Smooth muscle cell (in vitro differentiated cells): Measurements from ENCODE around the gene AK4. TPM values are rescaled to one million over a fixed set of nuclear protein-coding genes. Genes with fewer than 3 reads are reported as not detected.
"Not testable (repeated sequence)": the region's sequence is repeated elsewhere in the genome, so short reads cannot be mapped to it uniquely, and the experiment has no call there.

Experiments used
- DNase-seq: peaks from one replicate; lab custom pipeline; 2025; ENCODE audit not compliant: unreplicated experiment; lab: John Stamatoyannopoulos, UW
- H2AFZ ChIP-seq: fragments of 200-600 bp; sonication (generic); 2 replicates; pipeline ENCODE4 v1.6.0; 2016; ENCODE audit warnings: antibody characterized with exemption, low read depth, mild to moderate bottlenecking
- H3F3A ChIP-seq: fragments of 200-600 bp; sonication (generic); 2 replicates; pipeline ENCODE4 v1.6.0; 2017; ENCODE audit warnings: antibody characterized with exemption, low read depth
- H3K27ac ChIP-seq: fragments of 200-600 bp; sonication (generic); 2 replicates; pipeline ENCODE4 v1.5.1; 2016; ENCODE audit warnings: low read depth, mild to moderate bottlenecking
- H3K27me3 ChIP-seq: fragments of 200-600 bp; sonication (generic); 2 replicates; pipeline ENCODE4 v1.6.1; 2016; ENCODE audit warnings: low read depth, mild to moderate bottlenecking
- H3K36me3 ChIP-seq: fragments of 200-600 bp; sonication (generic); 2 replicates; pipeline ENCODE4 v1.5.1; 2016; ENCODE audit warnings: low read depth
- H3K4me1 ChIP-seq: fragments of 200-600 bp; sonication (generic); 2 replicates; pipeline ENCODE4 v1.5.1; 2016; ENCODE audit warnings: low read depth
- H3K4me2 ChIP-seq: fragments of 200-600 bp; sonication (generic); 2 replicates; pipeline ENCODE4 v1.6.0; 2016; ENCODE audit warnings: mild to moderate bottlenecking
- H3K4me3 ChIP-seq: fragments of 200-600 bp; sonication (generic); 2 replicates; pipeline ENCODE4 v1.5.1; 2016; ENCODE audit warnings: mild to moderate bottlenecking
- H3K79me2 ChIP-seq: fragments of 200-600 bp; sonication (generic); 2 replicates; pipeline ENCODE4 v1.6.0; 2016; ENCODE audit warnings: low read depth, mild to moderate bottlenecking
- H3K9ac ChIP-seq: fragments of 200-600 bp; sonication (generic); 2 replicates; pipeline ENCODE4 v1.6.0; 2016; ENCODE audit warnings: low read depth
- H3K9me3 ChIP-seq: fragments of 200-600 bp; sonication (generic); replicated peaks from 2 replicates; pipeline ENCODE4 v1.5.1; 2016; ENCODE audit warnings: low read depth
- H4K20me1 ChIP-seq: fragments of 200-600 bp; sonication (generic); 2 replicates; pipeline ENCODE4 v1.6.0; 2016; ENCODE audit warnings: low read depth
- WGBS: methylation state at CpG from one replicate; pipeline ENCODE4 v1.1.7; 2016; ENCODE audit warnings: low lambda C conversion rate; 5-methylcytosine and 5-hydroxymethylcytosine counted together
- polyA plus RNA-seq: library from polyadenylated mRNA; unstranded; fragments of >200 nt; fragmentation: Nextera tagmentation; extraction: Ambion mirVana; gene quantifications from 2 replicates; pipeline ENCODE4 v1.2.1, GENCODE V29; 2016
- total RNA-seq: library from RNA; depleted of rRNA; stranded (reverse); fragments of >200 nt; gene quantifications from 2 replicates; pipeline ENCODE4 v1.2.3, GENCODE V29; 2014
- TF ChIP-seq, protein P1 (sequence below): fragments of 200-600 bp; sonication (generic); IDR thresholded peaks from 2 replicates; pipeline ENCODE4 v1.5.1; 2017; ENCODE audit warnings: borderline replicate concordance, mild to moderate bottlenecking, antibody characterized with exemption; ENCODE audit not compliant: insufficient read depth, poor library complexity, severe bottlenecking

AK4 gene
- total and polyA plus RNA-seq, 2 experiments from 2014 or later: 52.9 to 61.4 TPM

DNA sequence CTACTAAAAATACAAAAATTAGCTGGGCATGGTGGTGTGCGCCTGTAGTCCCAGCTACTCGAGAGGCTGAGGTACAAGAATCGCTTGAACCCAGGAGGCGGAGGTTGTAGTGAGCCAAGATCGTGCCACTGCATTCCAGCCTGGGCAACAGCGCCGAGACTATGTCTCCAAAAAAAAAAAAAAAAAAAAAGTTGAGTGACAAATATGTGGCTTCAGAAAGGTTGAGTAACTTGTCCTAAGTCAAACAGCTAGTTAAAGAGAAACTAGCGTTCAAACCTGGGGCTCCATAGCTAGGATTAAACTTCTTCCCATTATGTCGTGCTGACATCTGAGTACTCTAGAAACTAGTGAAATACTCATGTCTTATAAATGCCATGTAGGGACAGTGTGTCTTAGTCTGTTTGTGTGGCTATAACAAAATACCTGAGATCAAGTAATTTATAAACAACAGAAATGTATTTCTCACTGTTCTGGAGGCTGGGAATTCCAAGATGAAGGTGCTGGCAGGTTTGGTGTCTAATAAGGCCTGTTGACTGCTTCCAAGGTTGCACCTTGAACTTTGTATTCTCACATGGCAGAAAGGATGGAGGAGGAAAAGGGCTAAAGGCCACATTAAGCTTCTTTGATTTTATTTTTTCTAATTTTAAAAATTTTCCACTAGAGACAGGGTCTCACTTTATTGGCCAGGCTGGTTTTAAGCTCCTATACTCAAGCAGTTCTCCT is 12.0 kb downstream of the AK4 start:
- Histone ChIP-seq H3K36me3 (no peaks in the 10 kb centered on the region), H3K9ac (no peak overlapping the region), H3K27me3 (no peaks in the 10 kb centered on the region), H3K27ac (no peak overlapping the region), H2AFZ (no peak overlapping the region), H4K20me1 (peaks cover 100% of the 10 kb centered on the region), H3K4me1 (no peaks in the 10 kb centered on the region), H3F3A (no peaks in the 10 kb centered on the region), H3K4me2 (no peak overlapping the region), H3K4me3 (no peak overlapping the region), H3K9me3 (no peaks in the 10 kb centered on the region), H3K79me2 (peaks cover 43% of the 10 kb centered on the region)
- TF ChIP-seq, protein P1, sequence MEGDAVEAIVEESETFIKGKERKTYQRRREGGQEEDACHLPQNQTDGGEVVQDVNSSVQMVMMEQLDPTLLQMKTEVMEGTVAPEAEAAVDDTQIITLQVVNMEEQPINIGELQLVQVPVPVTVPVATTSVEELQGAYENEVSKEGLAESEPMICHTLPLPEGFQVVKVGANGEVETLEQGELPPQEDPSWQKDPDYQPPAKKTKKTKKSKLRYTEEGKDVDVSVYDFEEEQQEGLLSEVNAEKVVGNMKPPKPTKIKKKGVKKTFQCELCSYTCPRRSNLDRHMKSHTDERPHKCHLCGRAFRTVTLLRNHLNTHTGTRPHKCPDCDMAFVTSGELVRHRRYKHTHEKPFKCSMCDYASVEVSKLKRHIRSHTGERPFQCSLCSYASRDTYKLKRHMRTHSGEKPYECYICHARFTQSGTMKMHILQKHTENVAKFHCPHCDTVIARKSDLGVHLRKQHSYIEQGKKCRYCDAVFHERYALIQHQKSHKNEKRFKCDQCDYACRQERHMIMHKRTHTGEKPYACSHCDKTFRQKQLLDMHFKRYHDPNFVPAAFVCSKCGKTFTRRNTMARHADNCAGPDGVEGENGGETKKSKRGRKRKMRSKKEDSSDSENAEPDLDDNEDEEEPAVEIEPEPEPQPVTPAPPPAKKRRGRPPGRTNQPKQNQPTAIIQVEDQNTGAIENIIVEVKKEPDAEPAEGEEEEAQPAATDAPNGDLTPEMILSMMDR: no peak
- no peak for DNase-seq
- WGBS: 94% methylated on average over 9 of the region's 9 CpGs

DNA sequence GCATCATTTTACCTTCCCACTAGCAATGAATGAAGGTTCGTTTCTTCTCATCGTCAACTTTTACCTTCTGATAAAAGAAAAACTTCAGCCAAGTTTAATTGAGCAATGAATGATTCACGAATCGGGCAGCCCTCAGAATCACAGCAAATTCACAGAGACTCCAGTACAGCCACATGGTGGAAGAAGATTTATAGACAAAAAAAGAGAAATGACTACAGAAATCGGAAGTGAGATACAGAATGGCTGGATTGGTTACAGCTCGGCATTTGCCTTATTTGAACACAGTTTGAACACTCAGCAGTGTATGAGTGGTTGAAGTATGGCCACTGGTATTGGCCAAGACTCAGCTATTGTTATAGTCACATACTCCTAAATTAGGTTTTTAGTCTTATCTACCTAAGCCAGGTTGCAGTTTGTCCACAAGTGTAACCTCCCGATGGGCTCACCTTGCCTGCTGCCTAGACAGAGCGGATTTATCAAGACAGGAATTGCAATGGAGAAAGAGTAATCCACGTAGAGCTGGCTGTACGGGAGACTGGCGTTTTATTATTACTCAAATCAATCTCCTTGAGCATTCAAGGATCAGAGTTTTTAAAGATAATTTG is 15.3 kb downstream of the AK4 start:
- no peak overlapping the region for H3K4me3 ChIP-seq
- H3K4me1 ChIP-seq: no peaks in the 10 kb centered on the region
- TF ChIP-seq, protein P1: no peak
- H3K27me3 ChIP-seq: no peaks in the 10 kb centered on the region
- H3K79me2 ChIP-seq: peaks cover 48% of the 10 kb centered on the region
- H3K27ac ChIP-seq: no peak overlapping the region
- no peaks in the 10 kb centered on the region for H3K9me3 ChIP-seq
- 94% methylated on average over 11 of the region's 11 CpGs for WGBS
- peaks cover 100% of the 10 kb centered on the region for H4K20me1 ChIP-seq
- DNase-seq: no peak
- H2AFZ ChIP-seq: no peak overlapping the region
- no peak overlapping the region for H3K4me2 ChIP-seq
- no peak overlapping the region for H3K9ac ChIP-seq
- no peaks in the 10 kb centered on the region for H3K36me3 ChIP-seq
- no peaks in the 10 kb centered on the region for H3F3A ChIP-seq

DNA sequence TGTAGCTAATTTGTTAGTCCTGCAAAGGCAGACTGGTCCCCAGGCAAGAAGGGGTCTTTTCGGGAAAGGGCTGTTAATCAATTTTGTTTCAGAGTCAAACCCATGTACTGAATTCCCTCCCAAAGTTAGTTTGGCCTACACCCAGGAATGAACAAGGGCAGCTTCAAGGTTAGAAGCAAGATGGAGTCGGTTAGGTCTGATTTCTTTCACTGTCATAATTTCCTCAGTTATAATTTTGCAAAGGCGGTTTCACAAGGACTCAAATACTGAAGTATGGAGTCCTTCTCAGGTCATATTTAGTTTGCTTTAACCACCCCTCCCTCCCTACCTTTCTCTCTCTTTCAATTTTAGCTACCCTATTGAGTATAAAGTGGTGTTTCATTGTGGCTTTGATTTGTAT is 16.1 kb downstream of the AK4 start:
- not testable (repeated sequence) for H3K4me2 ChIP-seq, DNase-seq, H3K27me3 ChIP-seq, H2AFZ ChIP-seq, H3K9ac ChIP-seq, H3K27ac ChIP-seq, H3K4me1 ChIP-seq, H3K4me3 ChIP-seq, H3K9me3 ChIP-seq, H3F3A ChIP-seq, H3K36me3 ChIP-seq
- Histone ChIP-seq H4K20me1 (peaks cover 100% of the 10 kb centered on the region), H3K79me2 (peaks cover 56% of the 10 kb centered on the region)
- 83% methylated on average over 3 of the region's 3 CpGs for WGBS

DNA sequence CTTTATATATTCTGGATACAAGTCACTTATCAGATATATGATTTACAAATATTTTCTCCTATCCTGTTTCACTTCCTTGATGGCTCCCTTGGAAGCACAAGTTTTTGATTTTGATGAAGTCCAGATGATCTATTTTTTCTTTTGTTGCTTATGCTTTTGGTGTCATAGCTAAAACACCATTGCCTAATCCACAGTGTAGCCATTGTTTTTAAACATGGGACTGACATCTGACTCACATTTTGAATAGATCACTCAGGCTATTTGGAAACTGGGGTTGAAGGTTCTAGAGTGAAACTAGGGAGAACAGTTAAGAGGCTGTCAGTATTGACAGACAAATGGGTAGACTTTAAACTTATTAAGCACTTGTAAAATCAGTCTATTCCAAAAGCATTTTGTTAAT is 16.6 kb downstream of the AK4 start:
- Histone ChIP-seq H3K9ac (no peak overlapping the region), H3K27me3 (no peaks in the 10 kb centered on the region), H3K9me3 (no peaks in the 10 kb centered on the region), H2AFZ (no peak overlapping the region), H3F3A (no peaks in the 10 kb centered on the region), H3K36me3 (no peaks in the 10 kb centered on the region), H3K27ac (no peak overlapping the region), H3K79me2 (peaks cover 62% of the 10 kb centered on the region), H3K4me3 (no peak overlapping the region), H3K4me2 (no peak overlapping the region), H4K20me1 (peaks cover 100% of the 10 kb centered on the region), H3K4me1 (no peaks in the 10 kb centered on the region)
- DNase-seq: no peak
- TF ChIP-seq, protein P1: no peak
